Dedifferentiated amniotic fluid mesenchymal stem cell (primary cell): Measurements from ENCODE around the gene SIGLEC14.

Source experiments
- DNase-seq: peaks from one replicate; pipeline ENCODE4 v3.0.0-alpha.2; 2016; ENCODE audit errors: extremely low spot score

SIGLEC14 gene

GRCh38 chr19:51621178-51621577, 25.4 kb downstream of the SIGLEC14 start:
- no peak for DNase-seq

GRCh38 chr19:51615991-51616390, 30.6 kb downstream of the SIGLEC14 start:
- no peak for DNase-seq

GRCh38 chr19:51614789-51615188, 31.8 kb downstream of the SIGLEC14 start:
- DNase-seq = no peak

GRCh38 chr19:51610576-51610975, 36.0 kb downstream of the SIGLEC14 start:
- no peak for DNase-seq

- DNase-seq = peak; percentile 41
Measured at GRCh38 chr19:51607920-51608562, 38.6 kb downstream of the SIGLEC14 start.

- DNase-seq = no peak
Measured at GRCh38 chr19:51607077-51607476, 39.5 kb downstream of the SIGLEC14 start.

GRCh38 chr19:51602189-51602854, 44.3 kb downstream of the SIGLEC14 start:
- DNase-seq = no peak

GRCh38 chr19:51600940-51601580, 45.6 kb downstream of the SIGLEC14 start:
- no peak for DNase-seq

- no peak for DNase-seq
Measured at GRCh38 chr19:51599084-51599483, 47.5 kb downstream of the SIGLEC14 start.

- DNase-seq = no peak
Measured at GRCh38 chr19:51598159-51598915, 48.3 kb downstream of the SIGLEC14 start.

- no peak for DNase-seq
Measured at GRCh38 chr19:51595190-51596175, 51.1 kb downstream of the SIGLEC14 start.

- no peak for DNase-seq
Measured at GRCh38 chr19:51594774-51595109, 51.9 kb downstream of the SIGLEC14 start.

- DNase-seq = peak; percentile 97
Measured at GRCh38 chr19:51593969-51594773, 52.5 kb downstream of the SIGLEC14 start.

- DNase-seq = no peak
Measured at GRCh38 chr19:51593138-51593890, 53.3 kb downstream of the SIGLEC14 start.
